GM03348 (cell line): ENCODE results near the gene ALDH8A1.

Source experiments
- DNase-seq: peaks from one replicate; pipeline ENCODE4 v3.0.0; 2012; ENCODE audit warnings: low spot score

ALDH8A1 gene

GRCh38 chr6:134870677-134871498 is 79.0 kb downstream of the ALDH8A1 start:
- DNase-seq: peak; percentile 11

- DNase-seq: no peak
Observed at GRCh38 chr6:134868812-134869211, 81.1 kb downstream of the ALDH8A1 start.
